HG03565 (cell line): ENCODE measurements around the gene EMC1.
"Not testable (repeated sequence)": the region's sequence is repeated elsewhere in the genome, so short reads cannot be mapped to it uniquely, and the experiment has no call there.

Experiments
- ATAC-seq: cut with Tn5 transposase; IDR thresholded peaks from one replicate; pipeline ENCODE4 v1.9.1; 2021; ENCODE audit warnings: mild to moderate bottlenecking, moderate library complexity; ENCODE audit not compliant: unreplicated experiment

The EMC1 gene

DNA sequence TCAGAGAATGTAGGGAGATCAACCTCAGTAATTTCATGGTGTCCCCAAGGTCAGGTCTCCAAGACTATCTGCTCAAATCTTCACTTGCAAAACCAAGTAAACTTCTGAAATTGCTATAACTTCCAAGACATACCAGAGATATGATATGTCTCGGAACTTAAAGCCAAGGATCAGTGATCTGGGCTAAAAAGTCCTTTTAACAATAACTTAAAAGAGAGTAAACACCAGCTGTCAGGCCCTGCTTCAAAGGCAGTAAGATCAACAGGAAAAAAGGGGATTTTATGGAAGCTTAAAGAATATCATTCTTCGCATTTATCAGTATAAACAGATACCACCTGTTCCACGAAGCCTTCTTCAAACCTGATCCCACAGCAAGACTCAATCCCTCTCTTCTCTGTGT is 55.0 kb downstream of the EMC1 start:
- ATAC-seq: no peak

- ATAC-seq: no peak
Observed at GRCh38 chr1:19193004-19193403, 58.3 kb downstream of the EMC1 start.

DNA sequence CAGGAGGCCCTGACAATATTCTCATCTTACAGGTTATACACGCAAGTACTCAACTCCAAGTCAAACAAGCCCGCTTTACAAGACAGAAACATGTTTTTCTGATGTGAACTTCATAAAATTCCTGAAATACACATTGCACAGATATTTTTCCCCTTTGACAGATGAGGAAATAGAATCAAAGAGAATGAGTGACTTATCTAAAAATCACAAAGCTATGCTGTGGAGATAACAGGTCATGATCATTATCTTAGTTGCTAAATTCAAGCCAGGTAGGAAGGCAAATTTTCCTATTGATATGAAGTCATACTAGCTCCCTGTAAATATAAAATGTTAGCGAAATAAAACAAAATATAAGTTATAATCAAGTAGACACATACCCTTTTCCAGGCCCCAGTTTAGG is 59.5 kb downstream of the EMC1 start:
- no peak for ATAC-seq

DNA sequence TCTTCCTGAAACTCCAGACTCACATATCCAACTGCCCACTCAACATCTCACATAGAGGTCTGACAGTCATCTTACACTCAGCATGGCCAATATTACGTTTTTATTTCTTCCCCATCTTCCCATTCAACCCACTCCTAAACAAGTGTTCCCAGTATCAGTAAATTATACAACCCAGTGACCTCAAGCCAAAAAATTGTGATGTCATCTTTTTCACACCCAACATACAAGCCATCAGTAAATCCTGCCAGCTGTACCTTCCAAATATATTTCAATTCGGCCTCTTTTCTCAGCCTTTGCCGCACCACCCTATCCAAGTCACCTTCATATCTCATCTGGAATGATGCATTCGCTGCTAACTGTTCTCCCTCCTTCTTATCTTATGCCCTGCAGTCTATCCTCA is 60.9 kb downstream of the EMC1 start:
- no peak for ATAC-seq

DNA sequence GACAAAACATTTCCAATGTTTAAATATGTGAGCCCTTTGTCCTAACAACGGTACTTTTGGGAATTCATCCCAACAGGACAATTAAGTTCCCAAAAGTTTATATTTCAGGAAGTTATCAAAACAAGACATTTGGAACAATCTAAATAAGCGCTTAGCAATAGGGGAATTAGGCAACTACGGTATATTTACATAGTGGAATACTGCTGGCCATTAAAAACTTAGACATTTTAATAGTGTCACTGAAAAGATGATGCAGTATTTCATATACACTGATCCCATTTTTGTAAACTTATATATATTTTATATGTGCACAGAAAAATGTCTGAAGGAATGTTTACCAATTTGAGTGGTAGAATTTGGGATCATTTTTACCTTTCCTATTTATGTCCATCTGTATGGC is 62.1 kb downstream of the EMC1 start:
- no peak for ATAC-seq

DNA sequence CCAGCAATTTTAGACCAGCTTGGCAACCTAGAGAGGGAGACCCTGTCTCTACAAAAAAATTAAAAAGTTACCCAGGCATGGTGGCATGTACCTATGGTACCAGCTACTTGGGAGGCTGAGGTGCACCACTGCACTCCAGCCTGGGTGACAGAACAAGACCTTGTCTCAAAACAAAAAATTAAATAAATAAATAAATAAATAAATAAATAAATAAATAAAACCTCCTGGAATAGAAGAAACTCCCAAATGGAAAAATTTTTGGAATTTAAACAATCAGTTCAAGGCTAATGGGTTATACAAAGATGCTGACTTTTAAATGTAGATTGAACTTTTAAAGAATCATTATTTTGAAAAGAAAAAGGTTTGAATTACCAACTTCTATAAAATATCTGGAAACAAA is 63.5 kb downstream of the EMC1 start:
- no peak for ATAC-seq

- no peak for ATAC-seq
Observed at GRCh38 chr1:19186001-19186400, 65.3 kb downstream of the EMC1 start.

DNA sequence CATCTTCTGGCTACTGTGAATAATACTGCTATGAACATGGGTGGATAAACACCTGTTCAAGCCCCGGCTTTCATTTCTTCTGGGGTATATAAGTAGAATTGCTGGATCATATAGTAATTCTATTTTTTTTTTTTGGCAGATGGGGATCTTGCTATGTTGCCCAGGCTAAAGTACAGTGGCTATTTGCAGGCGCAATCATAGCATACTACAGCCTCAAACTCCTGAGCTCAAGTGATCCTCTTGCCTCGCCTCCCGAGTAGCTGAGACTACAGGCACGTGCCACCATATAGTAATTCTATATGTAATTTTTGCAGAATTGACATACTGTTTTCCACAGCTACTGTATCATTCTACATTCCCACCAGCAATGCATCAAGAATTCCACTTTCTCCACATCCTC is 69.1 kb downstream of the EMC1 start:
- no peak for ATAC-seq

GRCh38 chr1:19180265-19180657 is 71.1 kb downstream of the EMC1 start:
- not testable (repeated sequence) for ATAC-seq

DNA sequence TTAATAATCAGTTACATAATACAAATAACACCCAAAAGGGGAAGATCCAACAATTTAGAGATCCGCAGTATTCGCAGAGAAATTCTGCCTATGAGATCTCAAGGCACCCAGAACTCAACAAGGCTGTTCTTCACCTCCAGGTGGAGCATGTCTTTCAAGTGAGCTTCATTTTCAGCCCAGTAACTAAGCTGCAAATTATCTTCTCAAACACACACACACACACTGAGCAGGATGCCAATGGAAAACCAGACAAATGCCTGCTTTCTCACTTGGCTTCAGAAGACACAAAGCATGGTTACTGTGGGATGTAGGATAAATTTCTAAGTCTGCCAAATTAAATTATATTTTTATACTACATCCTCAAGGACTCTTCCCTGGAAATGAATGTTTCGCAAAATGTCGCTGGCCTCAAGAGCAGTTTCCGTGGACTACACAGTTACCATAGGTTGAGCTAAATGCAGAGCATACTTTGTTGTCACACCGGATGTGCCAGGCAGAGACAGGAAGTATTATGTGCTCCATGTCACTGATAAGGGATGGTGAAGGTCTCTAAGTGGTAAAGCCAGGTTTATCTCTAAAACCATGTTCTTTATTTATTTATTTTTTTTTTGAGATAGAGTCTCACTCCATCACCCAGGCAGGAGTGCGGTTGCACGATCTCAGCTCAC is 71.6 kb downstream of the EMC1 start:
- no peak for ATAC-seq

DNA sequence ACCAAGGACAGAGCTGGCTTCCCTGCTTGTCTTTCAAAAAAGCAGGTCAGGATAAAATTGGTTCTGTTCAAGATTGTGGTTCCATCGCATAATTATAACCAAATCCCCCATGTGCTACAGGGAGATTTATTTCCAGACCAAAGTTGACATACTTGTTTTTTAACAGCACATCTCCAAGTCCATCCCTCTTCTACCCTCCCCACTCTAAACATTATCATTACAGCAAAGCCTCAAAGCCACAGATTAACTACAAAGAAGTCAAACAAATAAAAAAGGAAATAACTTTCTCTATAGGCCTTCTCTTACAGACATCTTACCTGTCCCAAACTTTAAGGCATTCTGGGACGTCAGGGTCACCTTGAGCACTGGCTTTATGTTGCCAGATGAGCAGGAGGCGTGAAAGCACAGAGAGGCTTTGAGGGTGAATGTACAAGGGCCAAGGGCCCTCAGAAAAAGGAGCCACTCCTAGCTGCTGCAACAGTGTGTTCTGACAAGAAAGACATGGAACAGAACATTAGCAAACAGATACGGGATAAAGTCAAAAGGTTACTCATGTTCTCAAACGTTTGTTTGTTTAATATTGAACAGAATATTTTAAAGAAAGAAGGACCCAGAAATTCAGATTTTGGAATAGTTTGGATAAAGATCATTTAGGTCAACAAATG is 72.5 kb downstream of the EMC1 start:
- no peak for ATAC-seq

- ATAC-seq: no peak
Observed at GRCh38 chr1:19177811-19178210, 73.5 kb downstream of the EMC1 start.

DNA sequence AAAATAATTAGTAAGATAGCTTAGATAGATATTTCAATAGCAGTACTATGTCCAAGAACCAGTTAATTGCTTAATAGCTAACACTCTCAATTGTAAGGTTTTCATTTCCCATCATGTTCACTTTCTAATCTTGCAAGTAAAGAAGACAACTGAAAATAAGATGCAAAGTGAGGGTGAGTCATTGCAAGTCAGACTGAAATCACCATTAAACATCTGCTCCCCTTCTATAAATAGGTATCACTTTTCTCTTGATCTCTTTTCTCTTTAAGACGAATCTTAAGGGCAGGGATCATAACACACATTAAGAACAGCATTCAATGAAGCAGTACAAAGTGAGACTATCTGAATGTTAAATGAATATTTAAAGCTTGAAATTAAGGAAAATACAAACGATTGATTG is 81.7 kb downstream of the EMC1 start:
- ATAC-seq: no peak

DNA sequence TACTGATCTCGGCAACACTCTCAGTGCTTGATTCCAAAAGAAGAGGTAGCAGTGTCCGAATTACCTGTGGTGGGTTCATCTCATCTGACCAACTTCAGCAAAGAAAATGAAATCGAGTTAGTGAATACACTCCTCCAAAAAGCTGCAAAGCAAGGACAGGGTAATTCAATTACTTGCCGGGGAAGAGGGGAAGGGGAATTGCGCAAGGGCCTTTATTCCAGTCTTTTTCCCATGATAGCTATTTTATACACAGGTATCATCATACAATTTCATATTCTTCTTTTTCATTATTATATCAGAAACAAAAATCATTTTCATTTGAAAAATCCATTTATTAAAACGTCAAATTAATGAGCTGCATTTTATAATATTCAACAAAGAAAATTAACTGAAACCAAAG is 84.2 kb downstream of the EMC1 start:
- no peak for ATAC-seq

DNA sequence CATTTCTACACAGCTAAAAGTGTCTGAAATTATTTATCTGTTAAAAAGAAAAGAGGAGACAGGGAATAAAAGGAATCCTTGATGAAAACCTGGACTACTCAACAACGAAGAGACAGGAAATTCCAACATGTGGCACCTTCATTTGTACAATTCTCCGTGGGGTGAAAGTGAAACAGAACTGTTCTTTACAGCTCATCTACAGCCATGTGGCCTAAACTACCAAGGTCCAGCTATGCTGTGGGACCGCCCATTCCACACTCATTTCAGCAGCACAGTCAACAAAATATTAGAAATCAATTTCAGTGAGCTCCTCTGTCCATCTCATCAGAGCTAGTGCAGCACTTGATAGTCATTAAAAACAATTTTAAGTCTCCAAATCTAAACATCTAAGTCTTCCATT is 85.3 kb downstream of the EMC1 start:
- no peak for ATAC-seq
